HG03064 (cell line): Measurements from ENCODE around the gene FGD1.
"Not testable (repeated sequence)": the region's sequence is repeated elsewhere in the genome, so short reads cannot be mapped to it uniquely, and the experiment has no call there.

ENCODE experiments used
- ATAC-seq: cut with Tn5 transposase; IDR thresholded peaks from one replicate; pipeline ENCODE4 v1.9.1; 2021; ENCODE audit warnings: low read depth; ENCODE audit not compliant: unreplicated experiment

Gene FGD1

GRCh38 chrX:54495814-54496516, at the start of gene FGD1:
Gene FGD1 (minus strand): TSS chrX:54496234. CDS start chrX:54495432, 802 bp downstream.
- no peak for ATAC-seq

- ATAC-seq, result not testable (repeated sequence)
Observed at GRCh38 chrX:54542239-54542638, 46.2 kb upstream of the FGD1 start.

GRCh38 chrX:54540289-54540688, 44.3 kb upstream of the FGD1 start:
- ATAC-seq, result no peak

GRCh38 chrX:54534271-54534670, 38.2 kb upstream of the FGD1 start:
- no peak for ATAC-seq

- ATAC-seq, result peak; percentile 5
Observed at GRCh38 chrX:54530357-54530900, 34.4 kb upstream of the FGD1 start.

GRCh38 chrX:54529552-54530356, 33.7 kb upstream of the FGD1 start, which contains the start of gene GNL3L:
Gene GNL3L (plus strand): TSS chrX:54530219. CDS start chrX:54532567, 2,348 bp downstream.
- ATAC-seq, result peak; percentile 83

GRCh38 chrX:54529151-54529550, 33.1 kb upstream of the FGD1 start:
- ATAC-seq, result no peak

- no peak for ATAC-seq
Observed at GRCh38 chrX:54509400-54509799, 13.4 kb upstream of the FGD1 start.

- no peak for ATAC-seq
Observed at GRCh38 chrX:54496936-54497335, 902 bp upstream of the FGD1 start.

GRCh38 chrX:54496517-54496852, 451 bp upstream of the FGD1 start:
- ATAC-seq, result no peak

- no peak for ATAC-seq
Observed at GRCh38 chrX:54494989-54495813, 833 bp downstream of the FGD1 start.

GRCh38 chrX:54494166-54494988, 1.7 kb downstream of the FGD1 start:
- ATAC-seq, result no peak

- no peak for ATAC-seq
Observed at GRCh38 chrX:54492340-54492739, 3.7 kb downstream of the FGD1 start.

GRCh38 chrX:54489819-54490218, 6.2 kb downstream of the FGD1 start:
- ATAC-seq, result not testable (repeated sequence)

GRCh38 chrX:54484666-54485065, 11.4 kb downstream of the FGD1 start:
- ATAC-seq, result no peak

- ATAC-seq, result no peak
Observed at GRCh38 chrX:54483946-54484345, 12.1 kb downstream of the FGD1 start.

- no peak for ATAC-seq
Observed at GRCh38 chrX:54482839-54483593, 13.0 kb downstream of the FGD1 start.

GRCh38 chrX:54479136-54480111, 16.6 kb downstream of the FGD1 start:
- ATAC-seq, result no peak
